IPS-18c (cell line): Measurements from ENCODE around the gene DDX4.
A peak's percentile ranks its signal among the peaks of the same experiment; 100 is the strongest.
"Not testable (repeated sequence)": the region's sequence is repeated elsewhere in the genome, so short reads cannot be mapped to it uniquely, and the experiment has no call there.

Source experiments
- H3K4me3 ChIP-seq: 2 replicates; pipeline ENCODE4 v1.7.0; 2013; ENCODE audit warnings: low read depth, mild to moderate bottlenecking, low read length, moderate library complexity; ENCODE audit not compliant: insufficient read depth
- H3K9me3 ChIP-seq: one replicate; pipeline ENCODE4 v1.6.1; 2013; ENCODE audit warnings: mild to moderate bottlenecking, low read length, moderate library complexity; ENCODE audit not compliant: control insufficient read depth, insufficient read depth

The DDX4 gene

GRCh38 chr5:55737793-55738192 is at the start of gene DDX4:
TSS of gene DDX4 (plus strand) at chr5:55738061. CDS start at chr5:55738964, 903 bp downstream.
- Histone ChIP-seq H3K9me3 (peaks cover 2% of the 10 kb centered on the region), H3K4me3 (no peak within 1 kb of the TSS)

- Histone ChIP-seq H3K9me3 (no peaks in the 10 kb centered on the region), H3K4me3 (no peak overlapping the region)
Observed at GRCh38 chr5:55691265-55692105, 46.4 kb upstream of the DDX4 start.

- H3K4me3 ChIP-seq = no peak overlapping the region
- peaks cover under 1% of the 10 kb centered on the region for H3K9me3 ChIP-seq
Observed at GRCh38 chr5:55692106-55692417, 45.8 kb upstream of the DDX4 start.

GRCh38 chr5:55692509-55692908 is 45.4 kb upstream of the DDX4 start:
- Histone ChIP-seq H3K4me3 (no peak overlapping the region), H3K9me3 (peaks cover 2% of the 10 kb centered on the region)

GRCh38 chr5:55694152-55694830 is 43.6 kb upstream of the DDX4 start:
- peaks cover 2% of the 10 kb centered on the region for H3K9me3 ChIP-seq
- no peak overlapping the region for H3K4me3 ChIP-seq

GRCh38 chr5:55696704-55697103 is 41.2 kb upstream of the DDX4 start:
- H3K9me3 ChIP-seq, H3K4me3 ChIP-seq: not testable (repeated sequence)

- Histone ChIP-seq H3K4me3 (no peak overlapping the region), H3K9me3 (peaks cover 2% of the 10 kb centered on the region)
Observed at GRCh38 chr5:55699041-55699688, 38.7 kb upstream of the DDX4 start.

- no peak overlapping the region for H3K4me3 ChIP-seq
- H3K9me3 ChIP-seq = peaks cover 2% of the 10 kb centered on the region
Observed at GRCh38 chr5:55700745-55701144, 37.1 kb upstream of the DDX4 start.

- no peak overlapping the region for H3K4me3 ChIP-seq
Observed at GRCh38 chr5:55701462-55702103, 36.3 kb upstream of the DDX4 start.

GRCh38 chr5:55702598-55703345 is 35.1 kb upstream of the DDX4 start:
- H3K9me3 ChIP-seq = no peaks in the 10 kb centered on the region
- H3K4me3 ChIP-seq = no peak overlapping the region

More at GRCh38 chr5:55701462-55702103, 36.3 kb upstream of the DDX4 start:
- H3K9me3 ChIP-seq = peaks cover 2% of the 10 kb centered on the region

GRCh38 chr5:55706230-55706629 is 31.6 kb upstream of the DDX4 start:
- no peak overlapping the region for H3K4me3 ChIP-seq
- no peaks in the 10 kb centered on the region for H3K9me3 ChIP-seq

- H3K9me3 ChIP-seq = no peaks in the 10 kb centered on the region
Observed at GRCh38 chr5:55708732-55709131, 29.1 kb upstream of the DDX4 start.

GRCh38 chr5:55711507-55712022 is 26.3 kb upstream of the DDX4 start:
- Histone ChIP-seq H3K4me3 (peak overlapping the region; percentile 88), H3K9me3 (no peaks in the 10 kb centered on the region)

More at GRCh38 chr5:55708732-55709131, 29.1 kb upstream of the DDX4 start:
- H3K4me3 ChIP-seq = no peak overlapping the region

GRCh38 chr5:55712023-55712859 is 25.6 kb upstream of the DDX4 start, which contains the start of gene SLC38A9:
TSS of gene SLC38A9 (minus strand) at chr5:55712324. CDS start at chr5:55697958, 14,366 bp downstream.
- no peaks in the 10 kb centered on the region for H3K9me3 ChIP-seq
- peak within 1 kb of the TSS; percentile 88 for H3K4me3 ChIP-seq

- H3K9me3 ChIP-seq = no peaks in the 10 kb centered on the region
- H3K4me3 ChIP-seq = no peak overlapping the region
Observed at GRCh38 chr5:55713871-55714270, 24.0 kb upstream of the DDX4 start.

- H3K9me3 ChIP-seq = no peaks in the 10 kb centered on the region
- H3K4me3 ChIP-seq = no peak overlapping the region
Observed at GRCh38 chr5:55714339-55714738, 23.5 kb upstream of the DDX4 start.
